ENCODE measurements around the gene DDC. TPM values are rescaled to one million over a fixed set of nuclear protein-coding genes. Genes with fewer than 3 reads are reported as not detected.

The DDC gene
- total and polyA plus RNA-seq, 2 donors (not counting 3 experiments of a cell fraction or from before 2014, with no cell fraction given): not detected

- dilution Hi-C loops (cut with MboI; ENCODE audit: extremely low pct_ligation_motif_present, low sequenced_read_pairs): no loop called here
- peak overlapping the region; percentile 75 for H3K4me2 ChIP-seq (ENCODE audit: insufficient read depth, low read length)
- no peaks in the 10 kb centered on the region for H3K9me1 ChIP-seq (replicated peaks; ENCODE audit: control insufficient read depth, extremely low read depth, insufficient read depth, low read length)
- BruUV-seq (replicated peaks): no TSS peak
- peaks cover 41% of the 10 kb centered on the region for H3K4me1 ChIP-seq (ENCODE audit: control insufficient read depth, extremely low read depth, insufficient read depth, low read length)
- ChIA-PET CTCF (interaction anchor here (0.6 to 1.6 kb wide), 4 partner anchors 9 to 711 kb away, joined by 3 to 6 read pairs (median 4); no protein-coding TSS in a partner anchor), POLR2A (no interaction called here)
- no peak for TF ChIP-seq EZH2 (IDR thresholded peaks at IDR 0.05; ENCODE audit: borderline replicate concordance, low read depth, low read length, severe bottlenecking)
- TF ChIP-seq CTCF (IDR thresholded peaks at IDR 0.05; ENCODE audit: extremely low read depth in 1 of 2, insufficient read depth in 1 of 2, low read depth in 1 of 2, low read length in 2 of 2): no peak
- no peak for TF ChIP-seq MYC (IDR thresholded peaks at IDR 0.05; ENCODE audit: low read depth, low read length)
- TF ChIP-seq MAX (IDR thresholded peaks at IDR 0.05; ENCODE audit: insufficient read depth, insufficient read length): no peak
- no peak for TF ChIP-seq POLR2A (IDR thresholded peaks at IDR 0.05; ENCODE audit: low read depth, low read length)
- TF ChIP-seq JUN (IDR thresholded peaks at IDR 0.05; ENCODE audit: borderline replicate concordance, insufficient read depth, insufficient read length, low read depth): no peak
- no peak for TF ChIP-seq GATA2 (IDR thresholded peaks at IDR 0.05; ENCODE audit: insufficient read depth, insufficient read length, low read depth, low read length)
- TF ChIP-seq POLR2AphosphoS5 (IDR thresholded peaks at IDR 0.05; ENCODE audit: insufficient read depth, low read depth, low read length): no peak
- no peak for TF ChIP-seq FOS (IDR thresholded peaks at IDR 0.05; ENCODE audit: borderline replicate concordance, insufficient read depth, low read length)
- FAIRE-seq (no peak), DNase-seq (ENCODE audit: low read depth, low spot score) (no peak)
- H3K4me3 ChIP-seq (replicated peaks in 1 of 3; ENCODE audit: insufficient read depth in 1 of 3, low read depth in 1 of 3, low read length in 3 of 3): peak overlapping the region; percentile 44 to 98 (median 64)
- H3K9ac ChIP-seq (replicated peaks; ENCODE audit: extremely low read depth, insufficient read depth, low read length): peak overlapping the region; percentile 76
- H3K27ac ChIP-seq (ENCODE audit: insufficient read depth, low read depth, low read length): peak overlapping the region; percentile 66
- H3K79me2 ChIP-seq (ENCODE audit: control insufficient read depth, insufficient read depth, low read length): peaks cover 26% of the 10 kb centered on the region
- peaks cover 0 to 7% of the 10 kb centered on the region in 2 experiments for H3K36me3 ChIP-seq (ENCODE audit: control insufficient read depth in 2 of 2, extremely low read depth in 1 of 2, insufficient read depth in 2 of 2, low read length in 2 of 2)
- H3K27me3 ChIP-seq (ENCODE audit: control insufficient read depth in 2 of 2, insufficient read depth in 2 of 2, low read length in 2 of 2): peaks cover 0 to 5% of the 10 kb centered on the region in 2 experiments
- no peaks in the 10 kb centered on the region for H4K20me1 ChIP-seq (replicated peaks; ENCODE audit: control insufficient read depth, extremely low read depth, insufficient read depth, low read length)
- H3K9me3 ChIP-seq (replicated peaks; ENCODE audit: control insufficient read depth, insufficient read depth, low read length): no peaks in the 10 kb centered on the region
- peak overlapping the region; percentile 90 for H2AFZ ChIP-seq (ENCODE audit: low read depth, low read length)
- intact Hi-C loops (cut with micrococcal nuclease): loop anchor here (5.0 kb wide), 2 partner anchors 513 to 618 kb away; no protein-coding TSS in a partner anchor
Measured at GRCh38 chr7:50449501-50449880, 115.7 kb downstream of the DDC start.
